CD4-positive, alpha-beta memory T cell (primary cell): Measurements from ENCODE around the gene MIEF1. TPM values are rescaled to one million over a fixed set of nuclear protein-coding genes. Genes with fewer than 3 reads are reported as not detected.
A peak's percentile ranks its signal among the peaks of the same experiment; 100 is the strongest.

Experiments
- CTCF ChIA-PET: fragments of 350-600 bp; sonication (Branson Sonifier 250); formaldehyde crosslinking; loops from one replicate; lab custom pipeline; 2021; ENCODE audit warnings: inconsistent platforms; ENCODE audit not compliant: partially characterized antibody; lab: Charles Lee
- POLR2A ChIA-PET: fragments of 350-600 bp; sonication (Branson Sonifier 250); formaldehyde crosslinking; loops from one replicate; lab custom pipeline; 2021; ENCODE audit not compliant: partially characterized antibody; lab: Charles Lee
- DNase-seq, 5 donors: peaks; one replicate each; pipeline versions ENCODE4 v3.0.0 to v3.0.0-alpha.2; 2020 to 2022; ENCODE audit warnings: mixed read lengths in 1 of 5
- H3K27ac ChIP-seq: one replicate; pipeline ENCODE4 v1.7.0; 2013; ENCODE audit warnings: low read depth, low read length
- H3K27me3 ChIP-seq: 2 replicates; pipeline ENCODE4 v1.7.0; 2013; ENCODE audit warnings: mild to moderate bottlenecking, low read length, moderate library complexity; ENCODE audit not compliant: insufficient read depth
- H3K36me3 ChIP-seq: 2 replicates; pipeline ENCODE4 v1.7.0; 2013; ENCODE audit warnings: mild to moderate bottlenecking, low read length, moderate library complexity; ENCODE audit not compliant: insufficient read depth
- H3K4me1 ChIP-seq: 2 replicates; pipeline ENCODE4 v1.7.0; 2013; ENCODE audit warnings: mild to moderate bottlenecking, low read length, moderate library complexity; ENCODE audit not compliant: insufficient read depth
- H3K4me3 ChIP-seq, 2 donors: one replicate each; pipeline ENCODE4 v1.7.0; 2013; ENCODE audit warnings: low read length in 2 of 2, mild to moderate bottlenecking in 1 of 2
- H3K9me3 ChIP-seq, 2 donors: one replicate each; pipeline ENCODE4 v1.7.0; 2013; ENCODE audit warnings: low read length in 2 of 2, control low read depth in 1 of 2; ENCODE audit not compliant: control insufficient read depth in 1 of 2
- H3K27ac Mint-ChIP-seq, 7 donors: one replicate each; pipeline ENCODE4 v1.8.0; 2020 to 2021; ENCODE audit warnings: mixed read lengths in 7 of 7, mild to moderate bottlenecking in 6 of 7, inconsistent platforms in 3 of 7, moderate library complexity in 3 of 7
- H3K27me3 Mint-ChIP-seq, 2 donors: one replicate each; pipeline ENCODE4 v1.8.0; 2020 to 2021; ENCODE audit warnings: mixed read lengths in 2 of 2
- H3K36me3 Mint-ChIP-seq, 2 donors: one replicate each; pipeline ENCODE4 v1.8.0; 2020 to 2021; ENCODE audit warnings: mixed read lengths in 2 of 2, inconsistent platforms in 1 of 2, mild to moderate bottlenecking in 1 of 2
- H3K4me1 Mint-ChIP-seq, 4 donors: one replicate each; pipeline ENCODE4 v1.8.0; 2020 to 2021; ENCODE audit warnings: mixed read lengths in 4 of 4, mild to moderate bottlenecking in 1 of 4
- H3K4me3 Mint-ChIP-seq, 8 donors: one replicate each; pipeline ENCODE4 v1.8.0; 2020 to 2021; ENCODE audit warnings: mixed read lengths in 8 of 8, mild to moderate bottlenecking in 7 of 8, moderate library complexity in 6 of 8, inconsistent platforms in 3 of 8
- H3K9me3 Mint-ChIP-seq, 8 donors: one replicate each; pipeline ENCODE4 v1.8.0; 2020 to 2021; ENCODE audit warnings: mixed read lengths in 8 of 8, mild to moderate bottlenecking in 5 of 8, inconsistent platforms in 3 of 8, moderate library complexity in 1 of 8
- intact Hi-C: fragments of 100-400 bp; cut with micrococcal nuclease; formaldehyde crosslinking; loops from one replicate; pipeline ENCODE4 v1.15.1; 2023
- polyA plus RNA-seq, 2 donors: library from polyadenylated mRNA; unstranded; fragments of 300-500 nt; fragmentation: Illumina TruSeq; gene quantifications; one replicate each; pipeline ENCODE4 v1.2.3, GENCODE V29; 2021
- total RNA-seq, 2 experiments: library from RNA; stranded (reverse); gene quantifications; one replicate each; pipeline ENCODE4 v1.2.3, GENCODE V29; 2021

Gene MIEF1
- total RNA-seq (10 to 100 TPM; 40.5 to 44.3 TPM), polyA plus RNA-seq (10 to 100 TPM; 15.4 to 27.5 TPM)

GRCh38 chr22:39502109-39502788, at the start of gene MIEF1:
MIEF1 (plus strand) TSS chr22:39502290; CDS start chr22:39511295, 9,005 bp downstream.
- peaks cover 17 to 34% of the 10 kb centered on the region in 2 donors for H3K36me3 Mint-ChIP-seq
- peak; percentile 79 to 91 (median 82) for DNase-seq
- intact Hi-C loops, result loop anchor here (1.0 to 2.0 kb wide), 3 partner anchors 18 to 103 kb away; partner anchors contain the start of genes ATF4, RPS19BP1 and TAB1
- CTCF ChIA-PET, result interaction anchor here (0.5 to 3.7 kb wide), 11 partner anchors 9 to 1146 kb away, joined by 3 to 17 read pairs (median 4); partner anchors contain the start of gene TAB1
- Histone ChIP-seq H3K27ac (peak within 1 kb of the TSS; percentile 70), H3K36me3 (peaks cover 32% of the 10 kb centered on the region), H3K4me3 (peak within 1 kb of the TSS; percentile 63 to 66), H3K27me3 (no peaks in the 10 kb centered on the region), H3K9me3 (no peaks in the 10 kb centered on the region), H3K4me1 (peaks cover 31% of the 10 kb centered on the region)
- no peaks in the 10 kb centered on the region for H3K9me3 Mint-ChIP-seq
- H3K27ac Mint-ChIP-seq, result peak within 1 kb of the TSS; percentile 78 to 98 (median 96)
- H3K4me3 Mint-ChIP-seq, result peak within 1 kb of the TSS; percentile 95 to 99 (median 96)
- POLR2A ChIA-PET, result interaction anchor here (0.7 to 5.5 kb wide), 16 partner anchors 9 to 675 kb away, joined by 3 to 125 read pairs (median 7); partner anchors contain the start of genes ATF4, RPL3, RPS19BP1 and TAB1
- no peaks in the 10 kb centered on the region for H3K27me3 Mint-ChIP-seq
- peaks cover 13 to 50% (median 35%) of the 10 kb centered on the region in 4 donors for H3K4me1 Mint-ChIP-seq

GRCh38 chr22:39452740-39453040, 49.4 kb upstream of the MIEF1 start:
- Mint-ChIP-seq H3K4me1 (peaks cover 3 to 15% (median 11%) of the 10 kb centered on the region in 4 donors), H3K4me3 (no peak overlapping the region), H3K36me3 (no peaks in the 10 kb centered on the region), H3K27ac (no peak overlapping the region), H3K27me3 (peaks cover 11 to 18% of the 10 kb centered on the region in 2 donors), H3K9me3 (peaks cover 0 to 3% (median 0%) of the 10 kb centered on the region in 8 donors)
- Histone ChIP-seq H3K36me3 (no peaks in the 10 kb centered on the region), H3K4me3 (no peak overlapping the region), H3K4me1 (no peaks in the 10 kb centered on the region), H3K27me3 (no peaks in the 10 kb centered on the region), H3K27ac (no peak overlapping the region), H3K9me3 (no peaks in the 10 kb centered on the region)
- no peak for DNase-seq
- POLR2A ChIA-PET, result no interaction called here
- CTCF ChIA-PET, result interaction anchor here (1.2 kb wide), 1 partner anchor 54 kb away, joined by 3 read pairs; no protein-coding TSS in a partner anchor
- intact Hi-C loops, result no loop called here

- peaks cover 0 to 3% (median 0%) of the 10 kb centered on the region in 8 donors for H3K9me3 Mint-ChIP-seq
- DNase-seq, result no peak
- Histone ChIP-seq H3K4me3 (no peak overlapping the region), H3K36me3 (no peaks in the 10 kb centered on the region), H3K9me3 (no peaks in the 10 kb centered on the region), H3K4me1 (peaks cover 7% of the 10 kb centered on the region), H3K27ac (no peak overlapping the region), H3K27me3 (peaks cover 8% of the 10 kb centered on the region)
- POLR2A ChIA-PET, result no interaction called here
- CTCF ChIA-PET, result no interaction called here
- intact Hi-C loops, result no loop called here
- H3K27ac Mint-ChIP-seq, result no peak overlapping the region
- H3K27me3 Mint-ChIP-seq, result peaks cover 19 to 27% of the 10 kb centered on the region in 2 donors
- peaks cover 3 to 23% (median 17%) of the 10 kb centered on the region in 4 donors for H3K4me1 Mint-ChIP-seq
- no peaks in the 10 kb centered on the region for H3K36me3 Mint-ChIP-seq
- H3K4me3 Mint-ChIP-seq, result peak overlapping the region in 1 of 8 donors; percentile 64
These were observed 48.2 kb upstream of the MIEF1 start for GRCh38 chr22:39453765-39454378.

- CTCF ChIA-PET, result no interaction called here
- peaks cover 8% of the 10 kb centered on the region for H3K27me3 ChIP-seq
- H3K27ac ChIP-seq, result no peak overlapping the region
- Mint-ChIP-seq H3K27me3 (peaks cover 21 to 28% of the 10 kb centered on the region in 2 donors), H3K27ac (no peak overlapping the region), H3K4me3 (peak overlapping the region in 1 of 8 donors; percentile 71), H3K9me3 (peaks cover 0 to 3% (median 0%) of the 10 kb centered on the region in 8 donors), H3K36me3 (no peaks in the 10 kb centered on the region), H3K4me1 (peaks cover 3 to 25% (median 17%) of the 10 kb centered on the region in 4 donors)
- DNase-seq, result no peak
- POLR2A ChIA-PET, result no interaction called here
- no peak overlapping the region for H3K4me3 ChIP-seq
- peaks cover 7% of the 10 kb centered on the region for H3K4me1 ChIP-seq
- intact Hi-C loops, result no loop called here
- no peaks in the 10 kb centered on the region for H3K36me3 ChIP-seq
- no peaks in the 10 kb centered on the region for H3K9me3 ChIP-seq
These were observed 47.7 kb upstream of the MIEF1 start for GRCh38 chr22:39454385-39454871.

GRCh38 chr22:39456522-39457197, 45.4 kb upstream of the MIEF1 start, which contains the start of gene MGAT3:
MGAT3 (plus strand) TSS chr22:39457012; CDS start chr22:39487348, 30,336 bp downstream.
- H3K4me1 Mint-ChIP-seq, result peaks cover 3 to 30% (median 16%) of the 10 kb centered on the region in 4 donors
- POLR2A ChIA-PET, result no interaction called here
- Histone ChIP-seq H3K4me1 (peaks cover 7% of the 10 kb centered on the region), H3K27me3 (peaks cover 8% of the 10 kb centered on the region), H3K9me3 (no peaks in the 10 kb centered on the region), H3K4me3 (no peak within 1 kb of the TSS), H3K36me3 (no peaks in the 10 kb centered on the region), H3K27ac (no peak within 1 kb of the TSS)
- no peak for DNase-seq
- peak within 1 kb of the TSS; percentile 61 to 77 (median 73) for H3K4me3 Mint-ChIP-seq
- H3K27me3 Mint-ChIP-seq, result peaks cover 24 to 37% of the 10 kb centered on the region in 2 donors
- H3K27ac Mint-ChIP-seq, result peak within 1 kb of the TSS in 3 of 7 donors; percentile 32 to 84 (median 38)
- no peaks in the 10 kb centered on the region for H3K36me3 Mint-ChIP-seq
- peaks cover 0 to 3% (median under 1%) of the 10 kb centered on the region in 8 donors for H3K9me3 Mint-ChIP-seq
- CTCF ChIA-PET, result no interaction called here
- intact Hi-C loops, result no loop called here

GRCh38 chr22:39457198-39457555, 44.9 kb upstream of the MIEF1 start:
- H3K4me3 Mint-ChIP-seq, result no peak overlapping the region
- H3K4me1 Mint-ChIP-seq, result peaks cover 3 to 30% (median 16%) of the 10 kb centered on the region in 4 donors
- Histone ChIP-seq H3K9me3 (no peaks in the 10 kb centered on the region), H3K27me3 (peaks cover 8% of the 10 kb centered on the region), H3K4me1 (peaks cover 7% of the 10 kb centered on the region), H3K27ac (no peak overlapping the region), H3K4me3 (no peak overlapping the region), H3K36me3 (no peaks in the 10 kb centered on the region)
- POLR2A ChIA-PET, result no interaction called here
- CTCF ChIA-PET, result no interaction called here
- no peak overlapping the region for H3K27ac Mint-ChIP-seq
- DNase-seq, result no peak
- H3K36me3 Mint-ChIP-seq, result no peaks in the 10 kb centered on the region
- peaks cover 0 to 3% (median under 1%) of the 10 kb centered on the region in 8 donors for H3K9me3 Mint-ChIP-seq
- intact Hi-C loops, result no loop called here
- peaks cover 24 to 37% of the 10 kb centered on the region in 2 donors for H3K27me3 Mint-ChIP-seq
